ENCODE data around the gene DENND1A.

GRCh38 chr9:123746765-123747164, 183.2 kb downstream of the DENND1A start:
- TF ChIP-seq CTCF (IDR thresholded peaks at IDR 0.05) (no peak), POLR2A (IDR thresholded peaks at IDR 0.05) (no peak)

Measured in right lobe of liver (tissue), 4 donors.